GM18858 (cell line): ENCODE results near the gene AJAP1.

Experiments used
- ATAC-seq: cut with Tn5 transposase; IDR thresholded peaks from one replicate; pipeline ENCODE4 v1.9.1; 2021; ENCODE audit not compliant: unreplicated experiment

AJAP1 gene

GRCh38 chr1:4628992-4629391 is 25.4 kb upstream of the AJAP1 start:
- no peak for ATAC-seq

GRCh38 chr1:4630561-4630960 is 23.8 kb upstream of the AJAP1 start:
- no peak for ATAC-seq

- no peak for ATAC-seq
Observed at GRCh38 chr1:4631321-4631720, 23.1 kb upstream of the AJAP1 start.

- no peak for ATAC-seq
Observed at GRCh38 chr1:4633346-4633745, 21.1 kb upstream of the AJAP1 start.

- no peak for ATAC-seq
Observed at GRCh38 chr1:4634156-4634792, 20.1 kb upstream of the AJAP1 start.

- no peak for ATAC-seq
Observed at GRCh38 chr1:4634793-4635406, 19.5 kb upstream of the AJAP1 start.

- no peak for ATAC-seq
Observed at GRCh38 chr1:4636186-4636585, 18.2 kb upstream of the AJAP1 start.

GRCh38 chr1:4636644-4637380 is 17.6 kb upstream of the AJAP1 start:
- ATAC-seq: no peak

- no peak for ATAC-seq
Observed at GRCh38 chr1:4637616-4638344, 16.6 kb upstream of the AJAP1 start.

GRCh38 chr1:4638345-4638729 is 16.1 kb upstream of the AJAP1 start:
- ATAC-seq: no peak

GRCh38 chr1:4640931-4641330 is 13.5 kb upstream of the AJAP1 start:
- no peak for ATAC-seq

- no peak for ATAC-seq
Observed at GRCh38 chr1:4647391-4647790, 7.0 kb upstream of the AJAP1 start.

GRCh38 chr1:4648657-4649056 is 5.8 kb upstream of the AJAP1 start:
- no peak for ATAC-seq

GRCh38 chr1:4650481-4650880 is 3.9 kb upstream of the AJAP1 start:
- ATAC-seq: no peak

GRCh38 chr1:4650981-4651380 is 3.4 kb upstream of the AJAP1 start:
- ATAC-seq: no peak

GRCh38 chr1:4652631-4653327 is 1.6 kb upstream of the AJAP1 start:
- ATAC-seq: no peak

GRCh38 chr1:4653328-4653660 is 1.1 kb upstream of the AJAP1 start:
- no peak for ATAC-seq

- no peak for ATAC-seq
Observed at GRCh38 chr1:4654764-4655673, 610 bp downstream of the AJAP1 start.

- ATAC-seq: no peak
Observed at GRCh38 chr1:4655674-4656532, 1.5 kb downstream of the AJAP1 start.
